Esophagus muscularis mucosa (tissue), 3 donors: Measurements from ENCODE around the gene DDX31.

ENCODE experiments used
- CTCF ChIP-seq, 3 experiments: fragments of 200-600 bp in 2 of 3; fragments of 450-650 bp in 1 of 3; sonication (generic) in 2 of 3; IDR thresholded peaks; one replicate each; pipeline ENCODE4 v1.5.1; 2017 to 2019; ENCODE audit warnings: antibody characterized with exemption in 3 of 3, mild to moderate bottlenecking in 2 of 3, moderate library complexity in 1 of 3
- POLR2AphosphoS5 ChIP-seq, 2 donors: sonication (generic); formaldehyde crosslinking; IDR thresholded peaks; one replicate each; pipeline ENCODE4 v1.6.1; 2017; ENCODE audit warnings: antibody characterized with exemption in 2 of 2

GRCh38 chr9:132583584-132584304 lies 86.0 kb downstream of the DDX31 start:
- TF ChIP-seq CTCF (IDR thresholded peaks at IDR 0.05), result no peak
- TF ChIP-seq POLR2AphosphoS5 (IDR thresholded peaks at IDR 0.05), result no peak
